Left lobe of liver (tissue), 2 donors: ENCODE results near the gene IGSF9B. TPM values are rescaled to one million over a fixed set of nuclear protein-coding genes. Genes with fewer than 3 reads are reported as not detected.

ENCODE experiments used
- ATAC-seq: fragments of 200-7000 bp; cut with Tn5 transposase; one replicate; pipeline ENCODE4 v1.9.1; 2020; ENCODE audit warnings: mild to moderate bottlenecking, moderate library complexity
- DNase-seq: peaks from one replicate; pipeline ENCODE4 v3.0.0-alpha.2; 2020; ENCODE audit warnings: low spot score
- total RNA-seq: library from RNA; stranded (reverse); gene quantifications from one replicate; pipeline ENCODE4 v1.2.1, GENCODE V29; 2021
- donor health status: DM: no; HTN: no; CAD: no; lungs with moderate emphysema.
- donor health status: DM: no; HTN: yes; CAD: no.

Gene IGSF9B
- total RNA-seq, 1 donor from 2014 or later = 0.13 TPM

DNA sequence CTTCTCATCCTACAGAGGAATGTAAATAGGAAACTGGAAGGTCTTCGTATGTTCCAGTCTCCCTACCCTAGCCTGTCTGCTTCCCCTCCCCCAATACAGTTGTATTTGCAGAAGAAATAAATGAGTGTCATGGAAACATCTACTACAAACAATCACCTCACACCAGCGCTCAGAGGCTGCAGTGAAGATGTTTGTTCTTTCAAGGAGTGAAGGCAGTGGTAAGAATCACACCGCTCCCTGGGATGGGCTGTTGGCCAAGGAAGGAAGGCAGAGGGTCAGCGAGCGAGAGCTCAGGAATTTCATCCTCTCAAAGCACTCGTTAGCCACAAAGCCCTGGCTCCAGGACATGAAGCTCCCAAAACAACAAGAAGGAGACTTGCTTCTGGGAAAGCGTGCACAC is 1.1 kb upstream of the IGSF9B start:
- DNase-seq = no peak
- no peak for ATAC-seq

GRCh38 chr11:133955945-133956421 is 785 bp downstream of the IGSF9B start:
- ATAC-seq = no peak
- no peak for DNase-seq

DNA sequence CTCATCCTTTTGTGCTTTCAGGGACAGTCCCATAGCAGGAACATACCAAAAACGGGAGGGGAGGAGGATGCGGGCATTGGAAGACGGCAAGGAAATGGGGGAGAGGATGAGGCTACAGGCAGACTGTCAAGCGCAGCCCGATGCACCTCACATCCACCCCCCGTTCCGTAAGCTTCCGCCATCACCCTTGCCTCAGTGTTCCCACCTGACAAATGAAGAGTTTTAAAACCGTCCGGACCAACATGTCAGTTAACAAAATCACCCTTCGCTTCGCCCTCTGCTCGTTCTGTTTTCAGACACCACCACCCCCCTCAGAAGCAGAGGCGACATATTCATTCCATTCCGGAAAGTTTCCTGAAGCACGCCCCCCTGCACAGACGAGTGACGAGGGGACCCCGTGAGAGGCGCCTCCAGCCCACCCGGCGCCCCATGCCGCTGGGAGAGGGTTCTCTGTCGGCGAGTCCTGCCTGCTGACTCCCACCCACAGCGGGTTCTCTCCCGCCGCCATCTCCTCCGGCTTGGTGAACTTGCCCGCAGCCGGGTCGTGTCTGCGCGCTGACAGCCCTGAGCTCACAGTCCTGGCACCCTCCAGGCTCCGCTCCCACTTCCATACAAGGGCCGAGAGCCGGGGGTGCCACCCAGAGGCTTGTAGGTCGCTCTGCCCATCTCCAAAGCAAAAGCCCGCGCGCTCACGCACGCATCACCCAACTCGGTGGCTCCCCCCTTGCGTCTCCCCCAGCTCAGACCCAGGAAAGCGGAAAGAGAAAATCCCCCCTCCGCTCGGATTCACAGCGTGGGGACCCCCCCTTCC is 1.5 kb downstream of the IGSF9B start:
- DNase-seq (no peak), ATAC-seq (no peak)

GRCh38 chr11:133953999-133954398 is 2.8 kb downstream of the IGSF9B start:
- no peak for DNase-seq
- no peak for ATAC-seq

- ATAC-seq (no peak), DNase-seq (no peak)
Measured at GRCh38 chr11:133953547-133953946, 3.2 kb downstream of the IGSF9B start.

DNA sequence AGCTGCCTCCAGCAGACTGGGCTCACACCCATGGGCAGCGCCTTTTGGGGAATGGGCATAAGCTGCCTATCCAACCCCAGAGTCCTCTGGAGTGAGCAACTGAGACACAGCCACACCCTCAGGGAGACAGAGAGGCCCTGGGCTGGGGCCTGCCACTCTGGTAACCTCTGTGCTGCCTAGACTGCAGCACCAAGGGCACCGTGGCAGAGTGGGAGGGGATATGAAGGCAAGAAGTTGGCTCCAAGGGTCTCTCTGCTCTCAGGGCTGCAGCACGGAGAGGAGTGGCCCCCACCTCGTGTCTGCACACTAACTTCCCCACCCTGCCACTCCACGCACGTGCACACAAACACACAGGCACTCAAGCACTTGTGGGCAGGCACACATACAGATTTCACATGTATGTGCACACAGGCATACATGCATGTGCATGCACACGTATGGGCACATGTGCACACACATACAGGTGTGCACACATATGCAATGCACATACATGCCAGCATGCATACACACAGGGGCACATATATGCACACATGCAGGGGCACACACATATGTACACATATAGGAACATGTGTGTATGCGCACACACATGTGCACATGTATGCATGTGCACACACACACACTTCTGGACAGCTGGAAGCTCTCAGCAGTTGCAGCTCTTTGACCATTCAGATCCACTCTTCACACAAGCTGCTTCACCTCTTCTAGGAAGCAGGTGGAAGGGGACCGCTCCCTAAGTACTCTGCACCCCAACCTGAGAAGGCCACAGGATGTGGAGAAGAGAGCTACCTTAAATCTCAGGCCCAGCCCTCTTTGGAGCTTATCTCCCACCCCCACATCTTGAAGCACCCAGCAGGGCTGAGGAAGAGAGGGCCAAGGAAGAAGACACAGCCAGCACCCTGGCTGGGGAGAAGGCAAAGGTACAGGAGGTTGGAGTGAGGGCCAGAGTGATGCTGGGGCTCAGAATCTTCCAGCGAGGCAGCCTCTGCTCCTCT is 4.3 kb downstream of the IGSF9B start:
- no peak for DNase-seq

GRCh38 chr11:133951327-133952198 is 5.2 kb downstream of the IGSF9B start:
- DNase-seq (no peak), ATAC-seq (no peak)

More for the DNA sequence above, 4.3 kb downstream of the IGSF9B start:
- ATAC-seq = no peak

- ATAC-seq (no peak), DNase-seq (no peak)
Measured at GRCh38 chr11:133950874-133951326, 5.9 kb downstream of the IGSF9B start.

GRCh38 chr11:133950421-133950820 is 6.3 kb downstream of the IGSF9B start:
- DNase-seq (no peak), ATAC-seq (no peak)

DNA sequence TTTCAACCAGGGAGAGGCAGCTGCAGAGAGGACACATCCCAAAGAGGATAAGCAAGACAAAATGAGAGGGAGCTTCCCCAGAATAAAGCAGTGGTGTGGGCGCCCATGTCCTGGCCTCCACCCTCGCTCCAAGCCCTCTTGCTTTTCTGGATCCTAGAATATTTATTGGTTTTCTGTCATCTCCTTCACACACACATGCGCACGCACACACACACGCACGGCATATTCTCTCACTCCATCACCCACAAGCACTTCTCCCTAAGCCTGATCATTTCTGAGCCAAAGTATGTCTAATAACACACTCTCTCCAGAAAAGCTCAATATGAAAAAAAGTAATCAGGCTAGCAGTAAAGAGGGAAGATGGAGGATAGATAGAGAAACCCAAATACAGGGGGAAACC is 7.6 kb downstream of the IGSF9B start:
- ATAC-seq (no peak), DNase-seq (no peak)

GRCh38 chr11:133948711-133949110 is 8.1 kb downstream of the IGSF9B start:
- ATAC-seq (no peak), DNase-seq (no peak)

- ATAC-seq = peak; percentile 47
Measured at GRCh38 chr11:133947321-133947756, 9.4 kb downstream of the IGSF9B start.

DNA sequence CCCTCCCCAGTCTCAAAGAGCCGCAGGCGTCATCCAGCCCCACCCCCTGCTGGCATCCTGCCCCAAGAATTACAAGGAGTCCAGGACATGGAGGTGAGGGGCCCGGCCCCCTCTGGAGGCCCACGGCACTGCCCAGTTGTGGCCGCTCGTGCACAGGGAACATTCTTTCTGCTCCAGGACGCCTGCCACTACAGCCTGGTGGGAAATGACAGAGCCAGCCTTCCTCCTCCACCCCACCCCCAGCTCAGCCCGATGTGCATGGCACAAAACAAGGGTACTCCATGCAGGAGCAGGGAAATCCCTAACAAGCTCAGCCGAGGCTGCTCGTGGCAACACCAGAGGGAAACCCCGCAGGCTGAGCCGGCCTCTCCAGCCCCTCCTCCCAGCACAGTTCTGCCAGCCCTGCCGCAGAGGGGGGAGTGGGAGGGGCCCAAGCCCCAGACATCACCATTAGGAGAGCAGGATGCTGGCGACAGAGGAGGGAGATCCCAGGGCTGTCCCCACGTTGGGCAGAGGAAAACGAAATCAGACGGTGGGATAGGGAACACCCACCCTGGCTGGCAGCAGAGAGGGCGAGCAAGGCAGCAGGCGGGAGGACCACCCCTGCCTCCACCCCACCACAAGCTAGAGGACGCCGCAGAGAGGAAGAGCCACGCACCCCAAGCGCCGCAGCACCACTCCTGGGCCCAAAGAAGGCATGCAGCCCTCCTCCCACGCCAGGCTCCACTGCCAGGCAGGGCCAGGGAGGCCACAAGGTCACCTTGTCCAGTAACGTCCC is 10.0 kb downstream of the IGSF9B start:
- DNase-seq (no peak), ATAC-seq (no peak)

More at GRCh38 chr11:133947321-133947756, 9.4 kb downstream of the IGSF9B start:
- no peak for DNase-seq

DNA sequence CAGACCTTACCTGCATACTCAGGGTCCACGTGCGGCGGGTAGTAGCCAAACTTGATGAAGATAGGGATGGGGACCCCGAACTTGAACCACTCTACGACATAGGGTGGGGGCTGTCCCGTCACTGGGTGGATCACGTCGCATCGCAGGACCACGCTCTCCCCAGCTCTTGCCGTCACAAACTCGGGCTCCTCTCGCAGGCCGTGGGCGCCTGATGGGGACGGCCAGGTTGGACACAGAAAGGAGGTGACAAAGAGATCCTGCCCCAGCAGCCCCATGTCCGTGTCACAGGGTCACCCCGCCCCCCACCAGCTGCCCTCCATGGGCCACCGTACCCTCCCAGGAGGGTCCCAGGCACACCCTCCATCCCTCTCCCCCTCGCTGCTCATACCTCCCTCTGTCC is 10.7 kb downstream of the IGSF9B start:
- no peak for ATAC-seq
- no peak for DNase-seq

- DNase-seq (no peak), ATAC-seq (no peak)
Measured at GRCh38 chr11:133945087-133945974, 11.4 kb downstream of the IGSF9B start.

- ATAC-seq (no peak), DNase-seq (no peak)
Measured at GRCh38 chr11:133943950-133944698, 12.6 kb downstream of the IGSF9B start.

GRCh38 chr11:133942577-133942976 is 14.2 kb downstream of the IGSF9B start:
- DNase-seq = no peak
- no peak for ATAC-seq

DNA sequence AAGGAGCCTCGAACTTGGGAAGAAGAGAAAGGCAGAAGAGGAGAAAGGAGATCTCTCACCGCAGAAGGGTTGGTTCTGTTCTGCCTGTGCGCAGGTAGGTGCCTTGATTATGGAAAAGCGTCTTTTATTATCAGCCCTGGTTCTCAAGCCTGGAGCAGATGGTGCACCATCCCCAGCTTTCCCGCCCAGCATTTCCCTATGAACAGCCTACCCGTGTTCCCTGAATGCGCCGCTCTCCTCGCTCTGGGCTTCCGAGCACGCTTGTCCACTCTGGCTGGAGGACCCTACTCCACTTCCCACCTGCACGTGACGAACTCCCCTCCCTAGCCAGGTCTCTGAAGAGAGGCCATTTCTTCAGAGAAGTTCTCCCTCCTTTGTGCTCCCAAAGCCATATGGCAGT is 15.2 kb downstream of the IGSF9B start:
- no peak for DNase-seq
- ATAC-seq = no peak
